ENCODE data around the gene NPC2. TPM values are rescaled to one million over a fixed set of nuclear protein-coding genes. Genes with fewer than 3 reads are reported as not detected.
"Not testable (repeated sequence)": the region's sequence is repeated elsewhere in the genome, so short reads cannot be mapped to it uniquely, and the experiment has no call there.

The NPC2 gene
- polyA plus RNA-seq, 1 donor from 2014 or later: 46.8 TPM

GRCh38 chr14:74457565-74457895 is 35.6 kb downstream of the NPC2 start:
- H3K79me2 ChIP-seq (replicated peaks; ENCODE audit: insufficient read depth, low read length): no peaks in the 10 kb centered on the region
- no peaks in the 10 kb centered on the region for H4K20me1 ChIP-seq (ENCODE audit: insufficient read depth)
- no peaks in the 10 kb centered on the region for H3K9me3 ChIP-seq (ENCODE audit: low read length)
- no peaks in the 10 kb centered on the region for H3K9me2 ChIP-seq (ENCODE audit: insufficient read depth, low read length)
- H3K4me2 ChIP-seq (ENCODE audit: low read length): no peak overlapping the region
- TF ChIP-seq EZH2 (IDR thresholded peaks at IDR 0.05; ENCODE audit: borderline replicate concordance, insufficient read depth, low read length, poor library complexity, severe bottlenecking): no peak
- TF ChIP-seq TAF1 (IDR thresholded peaks at IDR 0.05; ENCODE audit: low read depth): no peak
- TF ChIP-seq POLR2AphosphoS5 (IDR thresholded peaks at IDR 0.05): no peak
- TF ChIP-seq MXI1 (conservative IDR thresholded peaks at IDR 0.05; ENCODE audit: poor library complexity, severe bottlenecking): no peak
- TF ChIP-seq REST (IDR thresholded peaks at IDR 0.05; ENCODE audit: borderline replicate concordance): no peak
- no peak for TF ChIP-seq EP300 (conservative IDR thresholded peaks at IDR 0.05; ENCODE audit: poor library complexity, severe bottlenecking)
- no peak for TF ChIP-seq SMC3 (conservative IDR thresholded peaks at IDR 0.05; ENCODE audit: poor library complexity)
- no peak for TF ChIP-seq CTCF (IDR thresholded peaks at IDR 0.05; ENCODE audit: poor library complexity, severe bottlenecking)
- TF ChIP-seq RAD21 (conservative IDR thresholded peaks at IDR 0.05): no peak
- H2AFZ ChIP-seq (ENCODE audit: low read depth, low read length): no peak overlapping the region
- H3K4me3 ChIP-seq (ENCODE audit: low read length): no peak overlapping the region
- no peaks in the 10 kb centered on the region for H3K27me3 ChIP-seq (ENCODE audit: insufficient read depth, low read depth, low read length)
- H3F3A ChIP-seq (ENCODE audit: insufficient read depth, low read length, poor library complexity, severe bottlenecking): no peaks in the 10 kb centered on the region
- no peak overlapping the region for H3K9ac ChIP-seq (ENCODE audit: low read length)
- H3K27ac ChIP-seq (ENCODE audit: low read length): no peak overlapping the region
- no peaks in the 10 kb centered on the region for H3K36me3 ChIP-seq (ENCODE audit: insufficient read depth, low read length)

GRCh38 chr14:74456684-74457564 is 36.2 kb downstream of the NPC2 start:
- Histone ChIP-seq H3K9ac (ENCODE audit: low read length) (no peak overlapping the region), H3K9me2 (ENCODE audit: insufficient read depth, low read length) (no peaks in the 10 kb centered on the region), H3K27me3 (ENCODE audit: insufficient read depth, low read depth, low read length) (no peaks in the 10 kb centered on the region), H3F3A (ENCODE audit: insufficient read depth, low read length, poor library complexity, severe bottlenecking) (no peaks in the 10 kb centered on the region), H3K27ac (ENCODE audit: low read length) (no peak overlapping the region), H2AFZ (ENCODE audit: low read depth, low read length) (no peak overlapping the region), H3K36me3 (ENCODE audit: insufficient read depth, low read length) (no peaks in the 10 kb centered on the region), H3K4me2 (ENCODE audit: low read length) (no peak overlapping the region), H3K9me3 (ENCODE audit: low read length) (no peaks in the 10 kb centered on the region), H3K79me2 (replicated peaks; ENCODE audit: insufficient read depth, low read length) (no peaks in the 10 kb centered on the region), H3K4me3 (ENCODE audit: low read length) (no peak overlapping the region), H4K20me1 (ENCODE audit: insufficient read depth) (no peaks in the 10 kb centered on the region)
- TF ChIP-seq RAD21 (conservative IDR thresholded peaks at IDR 0.05): no peak
- no peak for TF ChIP-seq MXI1 (conservative IDR thresholded peaks at IDR 0.05; ENCODE audit: poor library complexity, severe bottlenecking)
- no peak for TF ChIP-seq POLR2AphosphoS5 (IDR thresholded peaks at IDR 0.05)
- no peak for TF ChIP-seq EP300 (conservative IDR thresholded peaks at IDR 0.05; ENCODE audit: poor library complexity, severe bottlenecking)
- TF ChIP-seq EZH2 (IDR thresholded peaks at IDR 0.05; ENCODE audit: borderline replicate concordance, insufficient read depth, low read length, poor library complexity, severe bottlenecking): no peak

- not testable (repeated sequence) for H3K27ac ChIP-seq (ENCODE audit: low read length); H3K9me3 ChIP-seq (ENCODE audit: low read length); H3K9ac ChIP-seq (ENCODE audit: low read length); H2AFZ ChIP-seq (ENCODE audit: low read depth, low read length); H4K20me1 ChIP-seq (ENCODE audit: insufficient read depth); H3K9me2 ChIP-seq (ENCODE audit: insufficient read depth, low read length); H3K4me3 ChIP-seq (ENCODE audit: low read length); H3F3A ChIP-seq (ENCODE audit: insufficient read depth, low read length, poor library complexity, severe bottlenecking); H3K36me3 ChIP-seq (ENCODE audit: insufficient read depth, low read length); H3K79me2 ChIP-seq (replicated peaks; ENCODE audit: insufficient read depth, low read length); H3K4me2 ChIP-seq (ENCODE audit: low read length); H3K27me3 ChIP-seq (ENCODE audit: insufficient read depth, low read depth, low read length)
Observed at GRCh38 chr14:74454397-74454796, 38.7 kb downstream of the NPC2 start.

Measured in neural cell (in vitro differentiated cells).